ENCODE measurements around the gene CACNA1H.

DNA sequence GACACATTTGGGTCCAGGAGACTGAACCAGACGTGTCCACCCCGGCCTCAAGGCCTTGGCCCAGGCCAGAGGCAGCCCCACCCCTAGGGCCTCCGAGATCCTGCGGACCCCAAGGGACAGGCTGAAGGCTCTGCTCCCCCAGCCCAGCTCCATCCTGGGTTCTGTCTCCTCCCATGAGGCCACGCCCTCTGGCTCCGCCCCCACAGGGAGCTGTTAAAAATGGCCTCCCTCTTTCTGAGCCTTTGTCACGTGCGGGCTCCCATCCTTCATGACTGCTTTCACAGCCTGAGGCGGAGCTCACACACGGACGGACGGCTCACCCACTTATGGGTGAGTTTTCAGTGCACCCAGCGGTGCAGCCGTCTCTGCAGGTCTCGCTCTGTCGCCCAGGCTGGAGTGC, 6.5 kb upstream of the CACNA1H start:
- TF ChIP-seq ELF4 (IDR thresholded peaks at IDR 0.05) (no peak), ARNT (IDR thresholded peaks at IDR 0.05) (no peak), SUZ12 (IDR thresholded peaks at IDR 0.05) (no peak), FOXM1 (IDR thresholded peaks at IDR 0.05; ENCODE audit: borderline replicate concordance) (no peak), HDGF (IDR thresholded peaks at IDR 0.05; ENCODE audit: borderline replicate concordance) (no peak), L3MBTL2 (conservative IDR thresholded peaks at IDR 0.05) (no peak), BHLHE40 (IDR thresholded peaks at IDR 0.05; ENCODE audit: borderline replicate concordance) (no peak), CTBP1 (IDR thresholded peaks at IDR 0.05; ENCODE audit: borderline replicate concordance) (no peak), SP1 (IDR thresholded peaks at IDR 0.05) (no peak), ZNF384 (IDR thresholded peaks at IDR 0.05) (no peak), FOXA1 (IDR thresholded peaks at IDR 0.05) (no peak), FOXK2 (IDR thresholded peaks at IDR 0.05) (no peak)
- TF ChIP-seq, protein P1, sequence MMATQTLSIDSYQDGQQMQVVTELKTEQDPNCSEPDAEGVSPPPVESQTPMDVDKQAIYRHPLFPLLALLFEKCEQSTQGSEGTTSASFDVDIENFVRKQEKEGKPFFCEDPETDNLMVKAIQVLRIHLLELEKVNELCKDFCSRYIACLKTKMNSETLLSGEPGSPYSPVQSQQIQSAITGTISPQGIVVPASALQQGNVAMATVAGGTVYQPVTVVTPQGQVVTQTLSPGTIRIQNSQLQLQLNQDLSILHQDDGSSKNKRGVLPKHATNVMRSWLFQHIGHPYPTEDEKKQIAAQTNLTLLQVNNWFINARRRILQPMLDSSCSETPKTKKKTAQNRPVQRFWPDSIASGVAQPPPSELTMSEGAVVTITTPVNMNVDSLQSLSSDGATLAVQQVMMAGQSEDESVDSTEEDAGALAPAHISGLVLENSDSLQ (IDR thresholded peaks at IDR 0.05) = no peak
